Measurements from ENCODE around the gene PEX5. TPM values are rescaled to one million over a fixed set of nuclear protein-coding genes. Genes with fewer than 3 reads are reported as not detected.

PEX5 gene
- total and polyA plus RNA-seq, 2 experiments from 2014 or later, result 7.5 to 72.0 TPM

DNA sequence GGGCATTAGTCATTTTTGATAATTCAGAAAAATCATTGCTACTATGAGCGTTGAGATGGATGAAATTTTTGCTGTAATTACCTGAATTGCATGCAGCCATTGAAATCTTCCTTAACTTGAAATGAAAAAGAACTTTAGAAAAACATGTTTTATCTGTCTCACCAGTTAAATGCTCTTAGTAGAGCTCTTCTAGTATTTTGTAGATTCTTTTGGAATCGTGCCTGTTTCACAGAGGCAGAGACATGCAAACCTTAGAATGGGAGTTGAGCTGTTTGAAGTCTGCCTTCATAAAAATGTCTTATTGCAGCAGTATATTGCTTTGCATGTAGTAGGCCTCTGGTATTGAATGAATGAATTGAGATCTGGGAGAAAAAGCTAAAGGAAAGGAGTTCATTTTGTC, 4.2 kb downstream of the PEX5 start (continued):
- no peak for TF ChIP-seq ZNF462 (CRISPR knock-in tag; IDR thresholded peaks at IDR 0.05)
- no peak for TF ChIP-seq EZH2 (IDR thresholded peaks at IDR 0.05; ENCODE audit: low read depth, unreplicated experiment)
- TF ChIP-seq ZNF114 (CRISPR knock-in tag; IDR thresholded peaks at IDR 0.05), result no peak
- TF ChIP-seq, protein P1, sequence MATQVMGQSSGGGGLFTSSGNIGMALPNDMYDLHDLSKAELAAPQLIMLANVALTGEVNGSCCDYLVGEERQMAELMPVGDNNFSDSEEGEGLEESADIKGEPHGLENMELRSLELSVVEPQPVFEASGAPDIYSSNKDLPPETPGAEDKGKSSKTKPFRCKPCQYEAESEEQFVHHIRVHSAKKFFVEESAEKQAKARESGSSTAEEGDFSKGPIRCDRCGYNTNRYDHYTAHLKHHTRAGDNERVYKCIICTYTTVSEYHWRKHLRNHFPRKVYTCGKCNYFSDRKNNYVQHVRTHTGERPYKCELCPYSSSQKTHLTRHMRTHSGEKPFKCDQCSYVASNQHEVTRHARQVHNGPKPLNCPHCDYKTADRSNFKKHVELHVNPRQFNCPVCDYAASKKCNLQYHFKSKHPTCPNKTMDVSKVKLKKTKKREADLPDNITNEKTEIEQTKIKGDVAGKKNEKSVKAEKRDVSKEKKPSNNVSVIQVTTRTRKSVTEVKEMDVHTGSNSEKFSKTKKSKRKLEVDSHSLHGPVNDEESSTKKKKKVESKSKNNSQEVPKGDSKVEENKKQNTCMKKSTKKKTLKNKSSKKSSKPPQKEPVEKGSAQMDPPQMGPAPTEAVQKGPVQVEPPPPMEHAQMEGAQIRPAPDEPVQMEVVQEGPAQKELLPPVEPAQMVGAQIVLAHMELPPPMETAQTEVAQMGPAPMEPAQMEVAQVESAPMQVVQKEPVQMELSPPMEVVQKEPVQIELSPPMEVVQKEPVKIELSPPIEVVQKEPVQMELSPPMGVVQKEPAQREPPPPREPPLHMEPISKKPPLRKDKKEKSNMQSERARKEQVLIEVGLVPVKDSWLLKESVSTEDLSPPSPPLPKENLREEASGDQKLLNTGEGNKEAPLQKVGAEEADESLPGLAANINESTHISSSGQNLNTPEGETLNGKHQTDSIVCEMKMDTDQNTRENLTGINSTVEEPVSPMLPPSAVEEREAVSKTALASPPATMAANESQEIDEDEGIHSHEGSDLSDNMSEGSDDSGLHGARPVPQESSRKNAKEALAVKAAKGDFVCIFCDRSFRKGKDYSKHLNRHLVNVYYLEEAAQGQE (IDR thresholded peaks at IDR 0.05; ENCODE audit: unreplicated experiment), result no peak
- no peak for TF ChIP-seq POLR2AphosphoS5 (IDR thresholded peaks at IDR 0.05; ENCODE audit: low read depth)
- TF ChIP-seq STAT1 (IDR thresholded peaks at IDR 0.05; ENCODE audit: unreplicated experiment), result no peak
- no peak for TF ChIP-seq CTCF (conservative IDR thresholded peaks at IDR 0.05; ENCODE audit: low read depth in 2 of 2)
